Kidney (tissue), 14 donors: ENCODE measurements around the gene ZNF2. TPM values are rescaled to one million over a fixed set of nuclear protein-coding genes. Genes with fewer than 3 reads are reported as not detected.

Source experiments
- DNase-seq, 5 donors: peaks; one replicate each; pipeline ENCODE4 v3.0.0-alpha.2; 2013 to 2020
- FAIRE-seq: peaks from 2 replicates; lab custom pipeline; 2012; peaks lifted over from hg19 to GRCh38; lab: Jason Lieb, UNC
- H3K27ac ChIP-seq, 2 donors: one replicate each; pipeline ENCODE4 v1.7.0; 2013; ENCODE audit warnings: low read depth in 2 of 2, low read length in 2 of 2, inconsistent platforms in 1 of 2
- H3K27me3 ChIP-seq: one replicate; pipeline ENCODE4 v1.7.1; 2013; ENCODE audit warnings: low read length, inconsistent platforms; ENCODE audit not compliant: control insufficient read depth, insufficient read depth
- H3K36me3 ChIP-seq, 3 donors: one replicate each; pipeline versions ENCODE4 v1.7.0 to v1.7.1; 2013; ENCODE audit warnings: low read length in 3 of 3, control low read depth in 1 of 3, inconsistent platforms in 1 of 3; ENCODE audit not compliant: insufficient read depth in 3 of 3, control insufficient read depth in 2 of 3
- H3K4me1 ChIP-seq, 3 donors: one replicate each; pipeline versions ENCODE4 v1.7.0 to v1.7.1; 2013; ENCODE audit warnings: low read length in 3 of 3, inconsistent platforms in 1 of 3, low read depth in 1 of 3; ENCODE audit not compliant: control insufficient read depth in 2 of 3, insufficient read depth in 2 of 3
- H3K4me3 ChIP-seq, 3 donors: one replicate each; pipeline versions ENCODE4 v1.7.0 to v1.8.1; 2013; ENCODE audit warnings: low read length in 3 of 3, control low read depth in 1 of 3, inconsistent platforms in 1 of 3
- H3K9ac ChIP-seq, 3 donors: one replicate each; pipeline versions ENCODE4 v1.7.0 to v1.7.1; 2013; ENCODE audit warnings: low read length in 3 of 3, control low read depth in 1 of 3, inconsistent platforms in 1 of 3
- H3K9me3 ChIP-seq, 3 donors: one replicate each; pipeline versions ENCODE4 v1.7.0 to v1.7.1; 2013; ENCODE audit warnings: low read length in 3 of 3, control low read depth in 1 of 3, inconsistent platforms in 1 of 3; ENCODE audit not compliant: control insufficient read depth in 2 of 3, insufficient read depth in 1 of 3
- intact Hi-C: fragments of 100-400 bp; cut with DNase I; formaldehyde crosslinking; loops from one replicate; pipeline ENCODE4 v1.11.1; 2022
- polyA plus RNA-seq: library from polyadenylated mRNA; stranded (reverse); fragments of 350-450 nt; fragmentation: Illumina TruSeq; extraction: RNeasy Lipid Tissue Mini Kit (QIAGEN cat#74804); gene quantifications from one replicate; pipeline ENCODE4 v1.2.3, GENCODE V29; 2014; ENCODE audit warnings: low read depth, low replicate concordance; ENCODE audit not compliant: insufficient read depth
- total RNA-seq: library from RNA; stranded (reverse); fragmentation: NEBNext Ultra II Directional; extraction: Animal tissue kit (Norgen Biotek cat#: 25700); gene quantifications from one replicate; pipeline ENCODE4 v1.2.1, GENCODE V29; 2021
- TF ChIP-seq, protein P1 (sequence below): IDR thresholded peaks from 3 replicates; pipeline ENCODE4 v1.5.1; 2012; ENCODE audit warnings: mild to moderate bottlenecking, moderate library complexity, borderline replicate concordance; ENCODE audit not compliant: insufficient read depth; ENCODE audit errors: extremely low read depth
- donor health status: control.
- donor health status: control.
- donor health status: control.
- donor health status: control.
- donor health status: control.
- donor health status: DM: yes; HTN: yes; CAD: no.
- donor health status: Normal renal cell carcinoma (clear cell type).

Gene ZNF2
- total and polyA plus RNA-seq, 2 donors from 2014 or later: 2.5 to 5.2 TPM

DNA sequence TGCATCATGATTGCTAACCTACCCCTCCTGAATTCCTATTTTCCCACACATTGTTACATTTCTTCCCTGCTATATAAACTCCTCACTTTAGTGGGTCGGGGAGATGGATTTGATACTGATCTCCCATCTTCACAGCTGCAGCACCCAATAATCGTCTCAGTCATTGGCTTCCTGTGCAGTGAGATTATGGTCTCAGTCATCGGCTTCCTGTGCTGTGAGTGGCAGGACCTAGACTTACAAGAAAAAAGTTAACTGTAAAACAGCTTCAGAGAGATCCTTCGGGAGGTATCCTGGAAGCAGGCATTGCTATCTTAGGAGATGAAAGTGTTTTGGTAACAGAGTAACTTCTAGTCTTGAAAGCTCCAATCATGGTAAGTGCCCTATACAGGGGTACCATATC lies 38.3 kb downstream of the ZNF2 start:
- no peaks in the 10 kb centered on the region for H3K9me3 ChIP-seq
- no peak overlapping the region for H3K27ac ChIP-seq
- TF ChIP-seq, protein P1, sequence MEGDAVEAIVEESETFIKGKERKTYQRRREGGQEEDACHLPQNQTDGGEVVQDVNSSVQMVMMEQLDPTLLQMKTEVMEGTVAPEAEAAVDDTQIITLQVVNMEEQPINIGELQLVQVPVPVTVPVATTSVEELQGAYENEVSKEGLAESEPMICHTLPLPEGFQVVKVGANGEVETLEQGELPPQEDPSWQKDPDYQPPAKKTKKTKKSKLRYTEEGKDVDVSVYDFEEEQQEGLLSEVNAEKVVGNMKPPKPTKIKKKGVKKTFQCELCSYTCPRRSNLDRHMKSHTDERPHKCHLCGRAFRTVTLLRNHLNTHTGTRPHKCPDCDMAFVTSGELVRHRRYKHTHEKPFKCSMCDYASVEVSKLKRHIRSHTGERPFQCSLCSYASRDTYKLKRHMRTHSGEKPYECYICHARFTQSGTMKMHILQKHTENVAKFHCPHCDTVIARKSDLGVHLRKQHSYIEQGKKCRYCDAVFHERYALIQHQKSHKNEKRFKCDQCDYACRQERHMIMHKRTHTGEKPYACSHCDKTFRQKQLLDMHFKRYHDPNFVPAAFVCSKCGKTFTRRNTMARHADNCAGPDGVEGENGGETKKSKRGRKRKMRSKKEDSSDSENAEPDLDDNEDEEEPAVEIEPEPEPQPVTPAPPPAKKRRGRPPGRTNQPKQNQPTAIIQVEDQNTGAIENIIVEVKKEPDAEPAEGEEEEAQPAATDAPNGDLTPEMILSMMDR: no peak
- no peak overlapping the region for H3K9ac ChIP-seq
- DNase-seq (no peak), FAIRE-seq (no peak)
- no peaks in the 10 kb centered on the region for H3K36me3 ChIP-seq
- H3K4me3 ChIP-seq: no peak overlapping the region
- peaks cover 0 to 2% (median 0%) of the 10 kb centered on the region in 3 donors for H3K4me1 ChIP-seq
- no peaks in the 10 kb centered on the region for H3K27me3 ChIP-seq
- intact Hi-C loops: no loop called here

GRCh38 chr2:95204396-95204795 lies 38.8 kb downstream of the ZNF2 start:
- intact Hi-C loops: no loop called here
- no peaks in the 10 kb centered on the region for H3K9me3 ChIP-seq
- no peak for FAIRE-seq
- H3K4me1 ChIP-seq: peaks cover 0 to 2% (median 0%) of the 10 kb centered on the region in 3 donors
- TF ChIP-seq, protein P1: no peak
- no peaks in the 10 kb centered on the region for H3K36me3 ChIP-seq
- no peak overlapping the region for H3K9ac ChIP-seq
- H3K27me3 ChIP-seq: no peaks in the 10 kb centered on the region
- H3K27ac ChIP-seq: no peak overlapping the region
- no peak overlapping the region for H3K4me3 ChIP-seq
- DNase-seq: no peak

DNA sequence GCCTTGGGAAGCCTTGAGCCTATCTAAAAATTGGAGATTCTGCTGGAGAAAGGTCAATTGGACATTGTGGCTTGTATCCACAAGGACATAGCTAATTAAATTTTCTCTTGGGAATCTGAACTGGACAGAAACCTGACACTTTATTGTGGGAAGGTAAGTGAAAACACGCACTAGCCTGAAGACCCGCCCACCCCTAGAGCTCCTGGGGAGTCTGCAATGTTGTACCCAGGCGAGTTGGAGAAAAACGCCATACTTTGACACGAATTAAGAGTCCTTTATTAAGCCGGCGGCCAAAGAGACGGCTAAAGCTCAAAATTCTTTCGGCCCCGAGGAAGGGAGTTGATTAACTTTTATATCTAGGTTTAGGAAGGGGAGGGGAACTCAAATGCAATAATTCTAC lies 40.5 kb downstream of the ZNF2 start:
- no peak for FAIRE-seq
- TF ChIP-seq, protein P1: no peak

More for the DNA sequence above, 40.5 kb downstream of the ZNF2 start:
- Histone ChIP-seq H3K9ac (peak overlapping the region in 1 of 3 donors; percentile 72), H3K4me3 (peak overlapping the region in 2 of 3 donors; percentile 6 to 82), H3K4me1 (peaks cover 0 to 2% (median 0%) of the 10 kb centered on the region in 3 donors), H3K27ac (no peak overlapping the region), H3K36me3 (peaks cover 0 to 3% (median under 1%) of the 10 kb centered on the region in 3 donors), H3K27me3 (no peaks in the 10 kb centered on the region), H3K9me3 (peaks cover 0 to 4% (median under 1%) of the 10 kb centered on the region in 3 donors)
- intact Hi-C loops: no loop called here
- peak in 4 of 5 donors; percentile 13 to 60 (median 35) for DNase-seq
